NCI-H1436 treated with DMSO at 0.1 percent for 48 hours (cell line): ENCODE data around the gene KRT2.

Source experiments
- DNase-seq: peaks from one replicate; lab custom pipeline; 2025; lab: John Stamatoyannopoulos, UW

Gene KRT2

GRCh38 chr12:52615208-52615868 is 36.7 kb downstream of the KRT2 start:
- DNase-seq = no peak

GRCh38 chr12:52614381-52615207 is 37.4 kb downstream of the KRT2 start:
- DNase-seq = no peak

- no peak for DNase-seq
Measured at GRCh38 chr12:52613384-52614030, 38.5 kb downstream of the KRT2 start.

- DNase-seq = no peak
Measured at GRCh38 chr12:52612431-52613383, 39.3 kb downstream of the KRT2 start.

GRCh38 chr12:52611080-52611468 is 40.9 kb downstream of the KRT2 start:
- no peak for DNase-seq

GRCh38 chr12:52608826-52609630 is 43.0 kb downstream of the KRT2 start:
- DNase-seq = no peak

- no peak for DNase-seq
Measured at GRCh38 chr12:52608161-52608560, 43.9 kb downstream of the KRT2 start.

- no peak for DNase-seq
Measured at GRCh38 chr12:52607314-52607713, 44.7 kb downstream of the KRT2 start.

GRCh38 chr12:52606581-52607218 is 45.3 kb downstream of the KRT2 start:
- DNase-seq = no peak

GRCh38 chr12:52606096-52606495 is 45.9 kb downstream of the KRT2 start:
- no peak for DNase-seq

- no peak for DNase-seq
Measured at GRCh38 chr12:52605542-52605941, 46.5 kb downstream of the KRT2 start.

GRCh38 chr12:52604859-52605258 is 47.2 kb downstream of the KRT2 start:
- no peak for DNase-seq

- no peak for DNase-seq
Measured at GRCh38 chr12:52603314-52603713, 48.7 kb downstream of the KRT2 start.

- DNase-seq = no peak
Measured at GRCh38 chr12:52602552-52602951, 49.5 kb downstream of the KRT2 start.

GRCh38 chr12:52601671-52602070 is 50.3 kb downstream of the KRT2 start:
- no peak for DNase-seq

- DNase-seq = no peak
Measured at GRCh38 chr12:52600941-52601481, 51.0 kb downstream of the KRT2 start, which contains the start of gene KRT72. Gene KRT72 (minus strand): TSS chr12:52601463. CDS start chr12:52601452, 11 bp downstream.

GRCh38 chr12:52600475-52600874 is 51.5 kb downstream of the KRT2 start:
- DNase-seq = no peak

- DNase-seq = no peak
Measured at GRCh38 chr12:52600071-52600470, 51.9 kb downstream of the KRT2 start.

GRCh38 chr12:52598966-52599365 is 53.0 kb downstream of the KRT2 start:
- no peak for DNase-seq
